H9 (cell line): ENCODE results near the gene MEGF10. TPM values are rescaled to one million over a fixed set of nuclear protein-coding genes. Genes with fewer than 3 reads are reported as not detected.

ENCODE experiments used
- DNase-seq: peaks from one replicate; pipeline ENCODE4 v3.0.0-alpha.2; 2017
- H2AFZ ChIP-seq: one replicate; pipeline ENCODE4 v1.6.1; 2013; ENCODE audit warnings: mild to moderate bottlenecking, low read length, control low read depth, moderate library complexity
- H2AK5ac ChIP-seq: 2 replicates; pipeline ENCODE4 v1.6.1; 2013; ENCODE audit warnings: low read length, control low read depth, mixed read lengths; ENCODE audit not compliant: insufficient read length
- H2BK120ac ChIP-seq: one replicate; pipeline ENCODE4 v1.6.1; 2013; ENCODE audit warnings: low read depth, mild to moderate bottlenecking, low read length, control low read depth, inconsistent platforms; ENCODE audit not compliant: poor library complexity, severe bottlenecking
- H2BK12ac ChIP-seq: 2 replicates; pipeline ENCODE4 v1.6.1; 2013; ENCODE audit warnings: low read length, control low read depth, mixed read lengths, low read depth; ENCODE audit not compliant: insufficient read length
- H2BK15ac ChIP-seq: 2 replicates; pipeline ENCODE4 v1.6.1; 2013; ENCODE audit warnings: low read depth, low read length, control low read depth
- H2BK20ac ChIP-seq: one replicate; pipeline ENCODE4 v1.6.1; 2013; ENCODE audit warnings: low read depth, mild to moderate bottlenecking, low read length, control low read depth, inconsistent platforms; ENCODE audit not compliant: poor library complexity, severe bottlenecking
- H2BK5ac ChIP-seq: 2 replicates; pipeline ENCODE4 v1.6.1; 2013; ENCODE audit warnings: low read length, control low read depth, mixed read lengths; ENCODE audit not compliant: insufficient read length
- H3K14ac ChIP-seq: 2 replicates; pipeline ENCODE4 v1.6.1; 2013; ENCODE audit warnings: low read length, control low read depth; ENCODE audit not compliant: insufficient read depth
- H3K18ac ChIP-seq: 2 replicates; pipeline ENCODE4 v1.6.1; 2013; ENCODE audit warnings: low read depth, mild to moderate bottlenecking, mixed read lengths, low read length, control low read depth; ENCODE audit not compliant: insufficient read length
- H3K23ac ChIP-seq: 2 replicates; pipeline ENCODE4 v1.6.1; 2013; ENCODE audit warnings: low read length, control low read depth, mixed read lengths, low read depth; ENCODE audit not compliant: insufficient read length
- H3K23me2 ChIP-seq: 2 replicates; pipeline ENCODE4 v1.6.1; 2013; ENCODE audit warnings: low read depth, mild to moderate bottlenecking, mixed read lengths, low read length, control low read depth; ENCODE audit not compliant: insufficient read length, poor library complexity, severe bottlenecking
- H3K27ac ChIP-seq: 2 replicates; pipeline ENCODE4 v1.5.1; 2013; ENCODE audit warnings: low read length, control low read depth, mixed read lengths, low read depth; ENCODE audit not compliant: insufficient read length
- H3K27me3 ChIP-seq: 2 replicates; pipeline ENCODE4 v1.6.1; 2013; ENCODE audit warnings: low read length, control low read depth, inconsistent platforms; ENCODE audit not compliant: insufficient read depth
- H3K4ac ChIP-seq: 2 replicates; pipeline ENCODE4 v1.6.1; 2013; ENCODE audit warnings: low read depth, mild to moderate bottlenecking, control low read depth, inconsistent platforms, low read length, moderate library complexity
- H3K4me1 ChIP-seq: 2 replicates; pipeline ENCODE4 v1.6.1; 2013; ENCODE audit warnings: low read length, control low read depth, inconsistent platforms; ENCODE audit not compliant: insufficient read depth
- H3K4me2 ChIP-seq: 2 replicates; pipeline ENCODE4 v1.6.1; 2013; ENCODE audit warnings: low read length, control low read depth, mixed read lengths; ENCODE audit not compliant: insufficient read length, insufficient read depth
- H3K56ac ChIP-seq: 2 replicates; pipeline ENCODE4 v1.6.1; 2013; ENCODE audit warnings: low read depth, mild to moderate bottlenecking, mixed read lengths, low read length, control low read depth; ENCODE audit not compliant: insufficient read length
- H3K79me1 ChIP-seq: 2 replicates; pipeline ENCODE4 v1.6.1; 2013; ENCODE audit warnings: low read depth, mild to moderate bottlenecking, moderate library complexity, low read length, control low read depth, inconsistent platforms; ENCODE audit not compliant: insufficient read depth, poor library complexity, severe bottlenecking
- H3K79me2 ChIP-seq: 2 replicates; pipeline ENCODE4 v1.6.1; 2013; ENCODE audit warnings: low read length, control low read depth, inconsistent platforms; ENCODE audit not compliant: insufficient read depth
- H3K9ac ChIP-seq: 2 replicates; pipeline ENCODE4 v1.6.1; 2013; ENCODE audit warnings: low read length, control low read depth, mixed read lengths; ENCODE audit not compliant: insufficient read length; ENCODE audit errors: extremely low read depth
- H3K9me3 ChIP-seq: one replicate; pipeline ENCODE4 v1.6.1; 2013; ENCODE audit warnings: low read depth, low read length, inconsistent platforms; ENCODE audit not compliant: control insufficient read depth
- H3T11ph ChIP-seq: one replicate; pipeline ENCODE4 v1.6.1; 2013; ENCODE audit warnings: mild to moderate bottlenecking, low read length, control low read depth, inconsistent platforms
- H4K20me1 ChIP-seq: one replicate; pipeline ENCODE4 v1.6.1; 2013; ENCODE audit not compliant: control insufficient read depth, insufficient read length, insufficient read depth
- H4K5ac ChIP-seq: 2 replicates; pipeline ENCODE4 v1.6.1; 2013; ENCODE audit warnings: low read depth, mild to moderate bottlenecking, mixed read lengths, low read length, control low read depth; ENCODE audit not compliant: insufficient read length
- H4K8ac ChIP-seq: replicated peaks from 2 replicates; pipeline ENCODE4 v1.6.1; 2013; ENCODE audit warnings: low read length, control low read depth, mixed read lengths, low read depth; ENCODE audit not compliant: insufficient read length
- H4K91ac ChIP-seq: 2 replicates; pipeline ENCODE4 v1.6.1; 2013; ENCODE audit warnings: low read depth, mild to moderate bottlenecking, moderate library complexity, mixed read lengths, low read length, control low read depth; ENCODE audit not compliant: insufficient read length
- H3K27ac Mint-ChIP-seq, 3 experiments: 2 replicates in 2 of 3; 3 replicates in 1 of 3; pipeline ENCODE4 v1.8.0; 2020 to 2021; ENCODE audit warnings: mixed read lengths in 3 of 3, mild to moderate bottlenecking in 1 of 3, moderate library complexity in 1 of 3
- H3K27me3 Mint-ChIP-seq: 2 replicates; pipeline ENCODE4 v1.8.0; 2021; ENCODE audit warnings: low read depth, mild to moderate bottlenecking, moderate library complexity, mixed read lengths
- H3K36me3 Mint-ChIP-seq, 3 experiments: 2 replicates in 2 of 3; 3 replicates in 1 of 3; pipeline ENCODE4 v1.8.0; 2020 to 2021; ENCODE audit warnings: low read depth in 3 of 3, mixed read lengths in 3 of 3; ENCODE audit not compliant: insufficient read depth in 1 of 3
- H3K4me1 Mint-ChIP-seq, 2 experiments: 2 replicates each; pipeline ENCODE4 v1.8.0; 2020; ENCODE audit warnings: mixed read lengths in 2 of 2
- H3K4me3 Mint-ChIP-seq, 2 experiments: 2 replicates in 1 of 2; 3 replicates in 1 of 2; pipeline ENCODE4 v1.8.0; 2020 to 2021; ENCODE audit warnings: mild to moderate bottlenecking in 2 of 2, mixed read lengths in 2 of 2, moderate library complexity in 1 of 2
- H3K9me3 Mint-ChIP-seq, 2 experiments: 2 replicates in 1 of 2; 3 replicates in 1 of 2; pipeline ENCODE4 v1.8.0; 2020; ENCODE audit warnings: mild to moderate bottlenecking in 2 of 2, mixed read lengths in 2 of 2, moderate library complexity in 1 of 2
- WGBS: extraction: QIAGEN DNeasy Blood & Tissue Kit; methylation state at CpG from one replicate; pipeline ENCODE4 v1.1.7; 2013; ENCODE audit warnings: missing lambda C conversion rate, low lambda C conversion rate, mixed read lengths; ENCODE audit not compliant: insufficient read length; ENCODE audit errors: extremely low coverage; 5-methylcytosine and 5-hydroxymethylcytosine counted together
- total RNA-seq: library from RNA; stranded (reverse); gene quantifications from 2 replicates; pipeline ENCODE4 v1.2.1, GENCODE V29; 2021
- TF ChIP-seq, protein P1 (sequence below): fragments of 200-600 bp; sonication (generic); conservative IDR thresholded peaks from 3 replicates; pipeline ENCODE4 v1.8.0; 2021; ENCODE audit warnings: antibody characterized with exemption, mild to moderate bottlenecking

MEGF10 gene
- total RNA-seq, 1 experiment from 2014 or later: 36.5 TPM

DNA sequence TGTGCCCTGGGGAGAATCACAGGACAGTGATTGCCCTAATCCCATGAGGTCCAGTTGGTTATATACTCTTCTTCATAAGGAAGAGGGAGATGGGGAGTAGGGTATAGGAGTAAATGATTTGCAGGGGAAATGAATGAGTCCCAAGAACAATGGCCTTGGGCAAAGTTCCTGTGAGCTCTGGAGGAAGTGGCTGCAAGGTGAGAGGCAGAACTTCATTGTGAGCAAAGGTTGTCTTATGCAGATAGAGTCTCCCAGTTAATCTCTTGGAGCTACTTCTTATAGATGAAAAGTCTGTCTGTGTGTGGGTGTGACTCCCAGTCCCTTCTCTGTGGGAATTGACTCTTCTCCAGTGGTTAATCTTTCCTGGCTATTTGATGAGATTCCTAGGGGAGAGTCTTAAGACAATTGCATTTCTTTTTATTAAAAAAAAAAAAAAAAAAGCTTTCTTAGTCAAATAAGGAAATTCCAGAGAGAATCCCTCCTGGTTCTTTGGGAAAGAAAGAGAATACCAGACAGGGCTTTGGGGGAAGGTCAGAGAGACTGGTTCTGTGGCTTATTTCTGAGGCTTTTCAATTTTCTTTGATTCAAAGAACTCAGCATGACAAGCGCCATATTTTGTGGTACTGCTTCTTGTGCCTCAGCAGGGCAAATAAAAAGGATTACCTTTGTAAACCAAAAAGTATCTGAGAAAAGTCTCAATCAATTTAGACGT lies 33.6 kb upstream of the MEGF10 start:
- Histone ChIP-seq H4K91ac (no peak overlapping the region), H3K27ac (no peak overlapping the region), H3K23me2 (no peaks in the 10 kb centered on the region), H2AFZ (no peak overlapping the region), H3K79me2 (no peaks in the 10 kb centered on the region), H2BK20ac (no peak overlapping the region), H3K9ac (no peak overlapping the region), H3K4ac (no peak overlapping the region), H4K20me1 (no peaks in the 10 kb centered on the region), H2BK5ac (no peak overlapping the region), H3K4me1 (no peaks in the 10 kb centered on the region), H2BK12ac (no peak overlapping the region), H3K27me3 (no peaks in the 10 kb centered on the region), H3K79me1 (no peaks in the 10 kb centered on the region), H2BK15ac (no peak overlapping the region), H4K5ac (no peak overlapping the region), H3K14ac (no peak overlapping the region), H2AK5ac (no peak overlapping the region), H4K8ac (no peak overlapping the region), H3K9me3 (peaks cover 8% of the 10 kb centered on the region), H2BK120ac (no peak overlapping the region), H3K23ac (no peak overlapping the region), H3T11ph (no peak overlapping the region), H3K18ac (no peak overlapping the region), H3K56ac (no peak overlapping the region), H3K4me2 (no peak overlapping the region)
- Mint-ChIP-seq H3K27ac (peak overlapping the region; percentile 84 to 96 (median 85); a peak in 5 of 7 replicates), H3K27me3 (no peaks in the 10 kb centered on the region), H3K4me1 (peaks cover 22 to 27% of the 10 kb centered on the region in 2 experiments), H3K9me3 (peaks cover 26 to 29% of the 10 kb centered on the region in 2 experiments), H3K4me3 (no peak overlapping the region), H3K36me3 (peaks cover 19 to 28% (median 20%) of the 10 kb centered on the region in 3 experiments)
- no CpG with 5 or more reads among the region's 2 CpGs for WGBS
- TF ChIP-seq, protein P1, sequence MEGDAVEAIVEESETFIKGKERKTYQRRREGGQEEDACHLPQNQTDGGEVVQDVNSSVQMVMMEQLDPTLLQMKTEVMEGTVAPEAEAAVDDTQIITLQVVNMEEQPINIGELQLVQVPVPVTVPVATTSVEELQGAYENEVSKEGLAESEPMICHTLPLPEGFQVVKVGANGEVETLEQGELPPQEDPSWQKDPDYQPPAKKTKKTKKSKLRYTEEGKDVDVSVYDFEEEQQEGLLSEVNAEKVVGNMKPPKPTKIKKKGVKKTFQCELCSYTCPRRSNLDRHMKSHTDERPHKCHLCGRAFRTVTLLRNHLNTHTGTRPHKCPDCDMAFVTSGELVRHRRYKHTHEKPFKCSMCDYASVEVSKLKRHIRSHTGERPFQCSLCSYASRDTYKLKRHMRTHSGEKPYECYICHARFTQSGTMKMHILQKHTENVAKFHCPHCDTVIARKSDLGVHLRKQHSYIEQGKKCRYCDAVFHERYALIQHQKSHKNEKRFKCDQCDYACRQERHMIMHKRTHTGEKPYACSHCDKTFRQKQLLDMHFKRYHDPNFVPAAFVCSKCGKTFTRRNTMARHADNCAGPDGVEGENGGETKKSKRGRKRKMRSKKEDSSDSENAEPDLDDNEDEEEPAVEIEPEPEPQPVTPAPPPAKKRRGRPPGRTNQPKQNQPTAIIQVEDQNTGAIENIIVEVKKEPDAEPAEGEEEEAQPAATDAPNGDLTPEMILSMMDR: no peak
- peak; percentile 33 for DNase-seq
